UCSD-AML1 (cell line): ENCODE data around the gene URGCP.

ENCODE experiments used
- DNase-seq: peaks from one replicate; lab custom pipeline; 2025; ENCODE audit not compliant: unreplicated experiment; lab: John Stamatoyannopoulos, UW

The URGCP gene

GRCh38 chr7:43873300-43873699 lies 33.1 kb downstream of the URGCP start:
- no peak for DNase-seq

DNA sequence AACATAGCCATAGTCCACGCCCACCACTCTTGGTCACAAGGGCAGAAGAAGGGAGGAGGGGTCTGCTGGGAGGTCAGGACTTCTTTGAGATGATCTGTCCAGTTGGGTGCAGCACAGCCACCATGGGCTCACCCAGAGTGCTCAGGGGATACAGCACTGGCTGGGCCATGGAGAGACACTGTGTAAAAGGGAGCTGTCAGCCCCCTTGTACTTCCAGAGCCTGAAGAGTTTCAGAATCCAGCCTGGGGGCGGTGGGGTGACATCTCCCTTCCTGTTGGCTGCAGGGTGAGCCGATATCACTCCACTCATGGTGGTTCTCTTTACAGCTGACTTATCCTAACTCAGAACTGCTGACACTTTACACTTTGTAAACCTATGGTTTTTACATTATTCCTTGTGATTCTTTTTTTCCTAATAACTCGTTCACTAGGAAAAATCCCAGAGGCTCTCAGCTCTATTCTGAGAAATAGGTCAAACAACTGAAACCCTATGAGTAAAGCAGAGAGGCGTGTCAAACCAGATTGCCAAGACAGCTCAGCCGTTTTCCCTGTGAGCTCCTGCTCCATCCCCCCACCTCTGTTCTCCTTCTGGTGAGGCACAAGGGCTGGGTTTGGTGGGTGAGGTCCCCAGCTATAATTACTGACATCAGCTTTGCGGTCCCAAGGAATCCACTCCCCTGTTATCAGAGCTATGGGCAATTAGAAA lies 33.8 kb downstream of the URGCP start:
- no peak for DNase-seq

DNA sequence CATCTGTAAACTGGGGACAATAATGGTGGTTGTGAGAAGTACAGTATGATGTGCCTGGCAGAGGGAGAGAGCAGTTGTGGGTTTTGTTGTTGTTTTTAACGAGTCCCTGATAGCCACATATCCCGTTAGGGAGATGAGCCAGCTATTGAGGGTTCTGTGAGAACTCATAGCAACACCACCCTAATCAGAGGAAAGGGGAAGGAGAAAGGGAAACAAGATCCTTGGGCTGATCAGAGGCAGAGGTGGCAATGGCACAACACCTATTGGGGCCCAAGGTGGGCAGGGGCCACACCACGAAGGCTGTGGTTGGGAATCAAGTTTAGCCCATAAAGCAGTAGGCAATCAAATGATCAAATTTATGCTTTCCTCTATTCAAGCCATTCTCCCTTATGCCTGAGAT lies 35.3 kb downstream of the URGCP start:
- no peak for DNase-seq

- DNase-seq = no peak
Observed at GRCh38 chr7:43870316-43870715, 36.1 kb downstream of the URGCP start.

DNA sequence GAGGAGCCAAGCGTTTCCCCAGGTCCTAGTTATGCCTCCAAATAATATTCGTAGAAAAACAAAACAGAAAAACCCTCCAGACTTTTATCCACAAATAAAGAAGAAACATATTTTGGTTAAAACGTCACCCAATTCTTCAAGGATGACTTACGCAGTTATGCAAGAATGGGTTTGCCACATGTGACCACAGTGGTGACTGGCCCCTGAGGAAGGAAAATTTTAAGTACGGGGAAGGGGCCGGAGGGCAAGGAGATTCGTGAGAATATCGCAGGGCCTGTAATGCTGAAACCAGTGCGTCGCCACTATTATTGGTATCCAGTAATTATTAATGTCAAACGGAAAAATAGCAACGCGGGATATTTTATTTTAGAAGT lies 36.5 kb downstream of the URGCP start:
- DNase-seq = no peak

DNA sequence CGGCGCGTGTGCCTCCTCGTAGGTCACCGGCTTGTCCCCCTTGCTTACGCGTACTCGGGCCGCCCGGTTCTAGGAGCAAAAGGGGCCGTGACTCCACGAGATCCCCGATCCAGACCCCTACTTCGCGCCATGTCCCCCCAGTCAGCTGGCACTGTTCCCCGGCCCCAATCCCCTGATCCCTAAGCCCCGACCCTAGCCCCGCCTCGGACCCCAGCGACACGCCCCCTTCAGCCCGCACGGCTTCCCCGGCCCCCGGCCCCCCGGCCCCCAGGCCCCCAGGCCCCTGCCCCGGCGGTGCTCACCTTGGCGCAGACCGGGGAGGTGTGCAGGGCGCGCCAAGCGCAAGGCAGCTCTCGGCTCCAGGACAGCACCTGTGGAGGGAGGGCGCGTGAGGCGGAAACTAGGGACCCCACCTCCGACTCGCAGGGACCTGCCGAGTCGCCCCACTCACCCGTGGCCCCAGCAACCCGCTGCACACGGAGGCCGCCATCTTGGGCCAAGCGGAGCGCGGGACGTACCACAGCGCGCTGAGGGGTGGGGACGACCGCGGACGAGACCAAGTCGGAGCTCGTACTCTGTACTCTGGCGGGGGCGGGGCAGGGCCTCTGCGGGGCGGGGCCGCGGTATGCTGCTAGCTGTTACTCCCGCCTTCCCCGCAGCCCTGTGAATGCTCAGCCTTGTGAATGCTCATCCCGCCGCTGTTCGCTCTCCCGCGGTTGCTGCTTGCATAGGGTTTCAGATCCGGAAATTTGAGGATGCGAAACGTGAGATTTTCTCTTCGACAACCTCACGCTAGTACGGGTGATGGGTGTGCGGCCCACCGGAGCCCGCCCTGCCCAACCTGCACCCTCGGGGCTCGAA lies 37.2 kb downstream of the URGCP start, which contains the start of gene MRPS24:
MRPS24 (minus strand) TSS at position 512 of the 861 bp plus-strand sequence; CDS start at position 490, 22 bp downstream.
- DNase-seq = peak; percentile 85

DNA sequence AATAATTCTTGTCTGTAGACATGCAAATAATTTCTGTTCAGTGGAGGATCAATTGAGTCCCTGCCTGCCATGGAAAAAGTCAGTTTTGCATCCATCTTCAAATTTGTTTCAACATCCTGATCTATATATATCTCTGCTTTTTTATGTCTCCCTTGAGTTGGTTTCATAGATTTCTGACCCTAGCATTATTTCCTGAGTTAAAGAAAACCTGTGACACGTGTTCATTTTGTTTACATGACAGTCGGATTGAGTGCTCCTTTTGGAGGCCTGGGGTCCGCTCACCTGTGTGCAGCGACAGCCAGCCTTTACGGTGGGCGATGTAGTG lies 37.8 kb downstream of the URGCP start:
- DNase-seq = no peak

DNA sequence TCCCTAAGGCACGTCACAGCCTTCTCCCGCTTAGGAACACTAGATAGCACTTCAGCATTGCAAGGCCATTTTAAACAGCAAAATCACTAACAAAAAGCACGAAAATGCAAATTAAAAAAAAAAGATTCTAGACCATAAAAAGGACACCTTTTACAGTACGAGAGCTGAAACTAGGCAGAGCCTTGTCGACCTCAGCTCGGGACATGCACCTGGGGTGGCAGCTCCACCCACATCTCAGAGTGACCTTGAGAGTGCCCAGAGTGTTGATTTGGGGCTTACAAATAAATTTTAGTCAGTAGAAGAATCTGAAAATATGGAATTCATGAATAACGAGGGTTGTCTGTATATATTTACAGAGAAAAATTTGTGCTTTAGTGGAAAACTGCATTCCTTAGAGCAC lies 38.2 kb downstream of the URGCP start:
- DNase-seq = no peak

- DNase-seq = no peak
Observed at GRCh38 chr7:43865277-43865676, 41.1 kb downstream of the URGCP start.

DNA sequence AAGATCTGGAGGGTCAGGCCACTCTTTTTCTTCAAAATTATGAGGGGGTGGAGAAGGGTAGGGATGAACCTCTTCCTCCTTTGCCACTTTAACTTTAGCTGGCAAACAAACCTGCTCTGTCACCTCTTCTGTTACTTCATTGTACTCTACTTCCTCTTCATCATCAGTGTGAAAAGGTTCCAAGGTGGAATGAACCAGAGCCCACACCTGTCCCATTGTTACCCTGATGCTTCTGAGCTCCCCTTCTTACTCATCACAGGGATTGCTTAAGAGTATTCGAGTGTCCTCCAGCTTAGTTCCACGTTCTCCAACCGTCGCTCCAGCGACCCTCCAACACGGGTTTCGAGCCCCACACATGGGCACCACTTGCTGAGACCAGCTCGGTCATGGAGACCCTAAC lies 42.3 kb downstream of the URGCP start:
- no peak for DNase-seq

DNA sequence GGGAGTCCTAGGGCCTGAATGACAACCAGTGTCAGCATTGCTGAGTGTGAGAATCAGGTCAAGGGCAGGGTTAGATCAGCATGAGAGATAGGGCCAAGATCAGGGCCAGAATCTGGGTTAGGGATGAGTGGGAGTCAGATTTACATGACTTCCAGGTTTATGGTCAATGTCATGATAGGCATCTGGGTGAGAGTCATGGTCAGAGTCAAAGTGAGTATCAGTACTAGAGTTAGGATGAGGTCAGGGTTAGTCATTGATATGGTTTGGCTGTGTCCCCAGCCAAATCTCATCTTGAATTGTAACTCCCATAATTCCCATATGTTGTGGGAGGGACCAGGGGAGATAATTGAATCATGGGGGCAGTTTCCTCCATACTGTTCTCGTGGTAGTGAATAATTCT lies 49.4 kb downstream of the URGCP start:
- no peak for DNase-seq

GRCh38 chr7:43856316-43856715 lies 50.1 kb downstream of the URGCP start:
- no peak for DNase-seq

DNA sequence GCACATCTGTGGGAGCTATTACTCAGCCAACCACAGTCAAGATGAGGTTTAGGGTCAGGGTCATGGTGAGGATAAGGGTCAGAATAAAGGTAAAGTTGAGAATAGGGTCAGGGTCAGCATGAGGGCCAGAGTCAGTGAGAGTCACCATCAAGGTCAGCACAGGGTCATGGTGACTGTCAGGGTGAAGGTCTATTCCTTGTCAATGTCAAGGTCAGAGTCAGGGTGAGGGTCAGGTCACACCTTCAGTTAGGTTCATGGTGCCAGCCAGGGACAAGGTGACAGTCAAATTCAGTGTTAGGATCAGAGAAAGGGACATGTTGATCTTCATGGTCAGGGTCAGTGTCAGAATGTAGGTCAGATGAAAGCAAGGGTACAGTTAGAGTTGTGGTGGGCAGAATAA lies 51.2 kb downstream of the URGCP start:
- no peak for DNase-seq

- no peak for DNase-seq
Observed at GRCh38 chr7:43851805-43852204, 54.6 kb downstream of the URGCP start.

GRCh38 chr7:43850348-43851116 lies 55.9 kb downstream of the URGCP start:
- no peak for DNase-seq

GRCh38 chr7:43849047-43849446 lies 57.3 kb downstream of the URGCP start:
- DNase-seq = no peak

DNA sequence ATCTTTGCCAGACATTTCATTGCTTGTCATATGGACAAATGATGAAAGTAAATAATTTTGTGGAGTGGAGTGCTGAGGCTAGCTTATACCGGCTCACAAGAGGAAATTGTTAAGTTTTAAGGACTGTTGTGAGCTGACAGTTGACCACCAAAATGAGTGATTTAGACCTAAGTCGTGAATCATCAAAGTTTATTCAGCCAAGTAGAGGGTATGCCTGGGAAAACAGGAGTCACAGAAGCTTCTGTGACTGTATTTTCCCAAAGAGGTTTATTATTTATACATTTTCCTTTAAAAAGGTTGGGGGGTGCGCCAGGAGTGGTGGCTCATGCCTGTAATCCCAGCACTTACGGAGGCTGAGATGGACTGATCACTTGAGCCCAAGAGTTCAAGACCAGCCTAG lies 58.9 kb downstream of the URGCP start:
- no peak for DNase-seq

GRCh38 chr7:43844662-43845061 lies 61.7 kb downstream of the URGCP start:
- no peak for DNase-seq

DNA sequence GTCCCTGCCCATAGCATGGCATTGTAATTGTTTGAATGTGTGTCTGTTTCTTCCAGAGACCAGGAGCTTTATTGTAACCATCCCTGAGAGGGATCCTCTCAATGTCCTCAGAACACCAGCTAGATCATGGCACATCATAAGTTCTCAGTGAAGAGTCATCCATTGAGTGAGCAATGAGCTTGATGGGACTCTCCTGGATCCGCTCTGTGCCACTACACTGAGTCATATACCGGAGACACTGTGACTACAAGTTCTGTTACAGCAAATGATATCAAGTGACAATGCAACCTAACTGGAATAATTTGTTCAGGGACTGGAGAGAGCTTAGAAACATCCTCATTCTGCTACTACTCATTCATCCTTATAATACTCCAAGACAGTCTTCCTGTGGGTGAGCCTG lies 62.1 kb downstream of the URGCP start:
- DNase-seq = no peak

GRCh38 chr7:43843296-43843695 lies 63.1 kb downstream of the URGCP start:
- DNase-seq = no peak

DNA sequence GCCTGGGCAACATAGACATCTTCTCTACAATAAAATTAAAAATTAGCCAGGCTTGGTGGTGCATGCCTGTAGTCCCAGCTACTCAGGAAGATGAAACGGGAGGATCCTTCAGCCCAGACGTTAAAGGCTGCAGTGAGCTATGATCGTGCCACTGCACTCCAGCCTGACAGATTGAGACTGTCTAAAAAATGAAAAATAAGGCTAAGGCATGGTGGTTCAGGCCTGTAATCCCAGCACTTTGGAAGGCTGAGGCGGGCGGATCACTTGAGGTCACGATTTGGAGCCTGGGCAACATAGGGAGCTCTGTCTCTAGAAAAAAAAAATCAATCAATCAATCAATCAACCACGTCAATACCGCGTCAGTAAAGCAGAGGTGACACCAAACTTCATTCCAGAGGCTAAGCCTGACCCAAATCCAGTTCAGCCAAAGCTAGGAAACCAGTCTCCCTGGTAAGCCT lies 68.2 kb downstream of the URGCP start:
- DNase-seq = no peak
